Endothelial cell of umbilical vein (primary cell): ENCODE data around the gene STT3B. TPM values are rescaled to one million over a fixed set of nuclear protein-coding genes. Genes with fewer than 3 reads are reported as not detected.

Experiments
- BruUV-seq: library from RNA; stranded (reverse); fragments of 400-500 nt; replicated peaks from 2 replicates; lab custom pipeline; 2021; lab: Mats Ljungman, UMichigan
- CTCF ChIA-PET: fragments of 300-600, 350-600 bp; sonication (Branson Sonifier 250); formaldehyde crosslinking; loops from one replicate; lab custom pipeline; 2021; ENCODE audit warnings: antibody characterized with exemption, inconsistent platforms; lab: Charles Lee
- POLR2A ChIA-PET: fragments of 300-600, 350-600 bp; sonication (Branson Sonifier 250); formaldehyde crosslinking; loops from one replicate; lab custom pipeline; 2021; ENCODE audit warnings: antibody characterized with exemption, inconsistent platforms; lab: Charles Lee
- DNase-seq: peaks from one replicate; pipeline ENCODE4 v3.0.0-alpha.2; 2011; ENCODE audit warnings: low read depth, low spot score
- FAIRE-seq: peaks from 2 replicates; lab custom pipeline; 2011; peaks lifted over from hg19 to GRCh38; lab: Jason Lieb, UNC
- H2AFZ ChIP-seq: 2 replicates; pipeline ENCODE4 v1.6.0; 2012; ENCODE audit warnings: low read depth, low read length, control low read depth, inconsistent platforms
- H3K27ac ChIP-seq: 2 replicates; pipeline ENCODE4 v1.5.1; 2011; ENCODE audit warnings: low read depth, mild to moderate bottlenecking, control low read depth, low read length, moderate library complexity; ENCODE audit not compliant: insufficient read depth
- H3K27me3 ChIP-seq, 2 experiments: 2 replicates each; pipeline versions ENCODE4 v1.6.0 to v1.6.1; 2011; ENCODE audit warnings: low read length in 2 of 2, mixed read lengths in 1 of 2; ENCODE audit not compliant: control insufficient read depth in 2 of 2, insufficient read depth in 2 of 2
- H3K36me3 ChIP-seq, 2 experiments: 2 replicates in 1 of 2; 3 replicates in 1 of 2; pipeline ENCODE4 v1.5.1; 2011; ENCODE audit warnings: low read length in 2 of 2, mild to moderate bottlenecking in 1 of 2, moderate library complexity in 1 of 2; ENCODE audit not compliant: control insufficient read depth in 2 of 2, insufficient read depth in 2 of 2; ENCODE audit errors: extremely low read depth in 1 of 2
- H3K4me1 ChIP-seq: 3 replicates; pipeline ENCODE4 v1.5.1; 2011; ENCODE audit warnings: mild to moderate bottlenecking, low read length; ENCODE audit not compliant: control insufficient read depth, insufficient read depth; ENCODE audit errors: extremely low read depth
- H3K4me2 ChIP-seq: 2 replicates; pipeline ENCODE4 v1.6.1; 2011; ENCODE audit warnings: low read length, control low read depth, mixed read lengths; ENCODE audit not compliant: insufficient read depth
- H3K4me3 ChIP-seq, 3 experiments: fragments of 200-600 bp in 1 of 3; sonication (generic), shearing (Covaris generic) in 1 of 3; replicated peaks in 1 of 3; 2 replicates each; pipeline ENCODE4 v1.5.1; 2011 to 2016; ENCODE audit warnings: control low read depth in 3 of 3, low read length in 3 of 3, mild to moderate bottlenecking in 2 of 3, inconsistent platforms in 1 of 3, low read depth in 1 of 3, moderate library complexity in 1 of 3; ENCODE audit not compliant: insufficient read depth in 1 of 3
- H3K79me2 ChIP-seq: 2 replicates; pipeline ENCODE4 v1.6.0; 2012; ENCODE audit warnings: low read length, inconsistent platforms; ENCODE audit not compliant: control insufficient read depth, insufficient read depth
- H3K9ac ChIP-seq: replicated peaks from 2 replicates; pipeline ENCODE3; 2011; ENCODE audit warnings: low read length, control low read depth; ENCODE audit not compliant: insufficient read depth; ENCODE audit errors: extremely low read depth
- H3K9me1 ChIP-seq: replicated peaks from 3 replicates; pipeline ENCODE4 v1.6.0; 2011; ENCODE audit warnings: mild to moderate bottlenecking, low read length; ENCODE audit not compliant: control insufficient read depth, insufficient read depth; ENCODE audit errors: extremely low read depth
- H3K9me3 ChIP-seq: replicated peaks from 2 replicates; pipeline ENCODE4 v1.5.1; 2012; ENCODE audit warnings: low read length, inconsistent platforms; ENCODE audit not compliant: control insufficient read depth, insufficient read depth
- H4K20me1 ChIP-seq: replicated peaks from 2 replicates; pipeline ENCODE3; 2011; ENCODE audit warnings: mild to moderate bottlenecking, low read length; ENCODE audit not compliant: control insufficient read depth, insufficient read depth; ENCODE audit errors: extremely low read depth
- EZH2 ChIP-seq: IDR thresholded peaks from 2 replicates; pipeline ENCODE4 v1.6.1; 2012; ENCODE audit warnings: borderline replicate concordance, low read depth, mild to moderate bottlenecking, moderate library complexity, low read length, inconsistent platforms; ENCODE audit not compliant: severe bottlenecking
- FOS ChIP-seq: IDR thresholded peaks from 2 replicates; pipeline ENCODE4 v1.6.1; 2011; ENCODE audit warnings: mild to moderate bottlenecking, low read length, moderate library complexity, borderline replicate concordance; ENCODE audit not compliant: insufficient read depth
- GATA2 ChIP-seq: IDR thresholded peaks from 2 replicates; pipeline ENCODE4 v1.7.0; 2011; ENCODE audit warnings: low read depth, mild to moderate bottlenecking, moderate library complexity, mixed read lengths, low read length; ENCODE audit not compliant: insufficient read length, insufficient read depth
- JUN ChIP-seq: IDR thresholded peaks from 2 replicates; pipeline ENCODE4 v1.6.1; 2011; ENCODE audit warnings: borderline replicate concordance, low read depth; ENCODE audit not compliant: insufficient read length, insufficient read depth
- MAX ChIP-seq: IDR thresholded peaks from 2 replicates; pipeline ENCODE4 v1.6.1; 2011; ENCODE audit not compliant: insufficient read depth, insufficient read length
- MYC ChIP-seq: IDR thresholded peaks from one replicate; pipeline ENCODE4 v1.6.1; 2011; ENCODE audit warnings: mild to moderate bottlenecking, low read depth, low read length
- POLR2A ChIP-seq: IDR thresholded peaks from 2 replicates; pipeline ENCODE4 v1.6.1; 2012; ENCODE audit warnings: low read depth, mild to moderate bottlenecking, control low read depth, low read length
- POLR2AphosphoS5 ChIP-seq: IDR thresholded peaks from 2 replicates; pipeline ENCODE4 v1.6.1; 2012; ENCODE audit warnings: low read depth, mild to moderate bottlenecking, control low read depth, low read length, moderate library complexity; ENCODE audit not compliant: insufficient read depth
- dilution Hi-C: fragments of 300-500 bp; cut with MboI; formaldehyde crosslinking; loops from one replicate; pipeline ENCODE4 v1.15.0; 2019; ENCODE audit warnings: low sequenced_read_pairs; ENCODE audit not compliant: extremely low pct_ligation_motif_present
- intact Hi-C: fragments of 100-400 bp; cut with micrococcal nuclease; formaldehyde crosslinking; loops from one replicate; pipeline ENCODE4 v1.10.0; 2022
- polyA plus RNA-seq, 4 experiments: library from polyadenylated mRNA; depleted of rRNA in 3 of 4; stranded (reverse) in 3 of 4; unstranded in 1 of 4; fragments of >200 nt; gene quantifications; 2 replicates each; pipeline versions ENCODE4 v1.2.1 to v1.2.3, GENCODE V29; 2011 to 2012; ENCODE audit warnings: missing spikeins in 1 of 4
- total RNA-seq: library from RNA; stranded (reverse); gene quantifications from 2 replicates; pipeline ENCODE4 v1.2.3, GENCODE V29; 2021
- TF ChIP-seq, protein P1 (sequence below), 2 donors: IDR thresholded peaks; 1 replicate in 1 of 2; 2 replicates in 1 of 2; pipeline ENCODE4 v1.5.1; 2011; ENCODE audit warnings: low read length in 2 of 2, mild to moderate bottlenecking in 2 of 2, moderate library complexity in 2 of 2, control low read depth in 1 of 2, inconsistent platforms in 1 of 2, low read depth in 1 of 2; ENCODE audit not compliant: insufficient read depth in 1 of 2; ENCODE audit errors: extremely low read depth in 1 of 2

The STT3B gene
- total and polyA plus RNA-seq, 2 donors (not counting 3 experiments of a cell fraction or from before 2014, with no cell fraction given): 56.4 to 113 TPM

DNA sequence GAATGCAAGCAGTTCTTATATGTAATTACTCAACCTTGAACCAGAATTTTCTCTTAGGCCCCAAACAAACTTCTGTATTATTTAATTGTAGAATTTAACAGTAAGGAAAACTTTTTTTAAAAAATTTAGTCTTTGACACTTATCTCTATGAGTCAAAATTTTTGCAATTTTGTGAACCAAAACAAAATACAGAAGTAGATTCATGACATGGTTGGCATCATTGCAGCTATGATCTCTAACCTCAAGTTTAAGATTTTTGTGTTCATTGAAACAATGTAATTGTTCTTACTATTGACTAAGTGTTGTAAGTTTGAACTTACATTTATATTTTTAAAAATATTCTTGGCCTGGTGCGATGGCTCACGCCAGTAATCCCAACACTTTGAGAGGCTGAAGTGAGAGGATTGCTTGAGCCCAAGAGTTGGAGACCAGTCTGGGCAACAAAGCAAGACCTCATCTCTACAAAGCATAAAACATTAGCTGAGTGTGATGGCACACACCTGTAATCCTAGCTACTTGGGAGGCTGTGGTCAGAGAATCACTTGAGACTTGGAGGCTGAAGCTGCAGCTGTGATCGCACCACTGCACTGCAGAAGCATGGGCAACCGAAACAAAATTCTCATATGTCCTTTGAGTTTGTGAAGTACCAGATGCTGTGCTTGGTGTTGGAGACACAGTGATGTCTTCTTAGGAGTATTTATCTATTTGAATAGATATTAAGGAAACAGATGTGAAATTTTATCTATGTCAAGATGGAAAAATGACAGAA lies 39.7 kb downstream of the STT3B start:
- Histone ChIP-seq H3K79me2 (peaks cover 78% of the 10 kb centered on the region), H4K20me1 (peaks cover 36% of the 10 kb centered on the region), H3K4me3 (no peak overlapping the region), H3K36me3 (no peaks in the 10 kb centered on the region), H3K9ac (no peak overlapping the region), H3K9me3 (no peaks in the 10 kb centered on the region), H3K27me3 (no peaks in the 10 kb centered on the region), H3K4me2 (no peak overlapping the region), H3K9me1 (no peaks in the 10 kb centered on the region), H2AFZ (no peak overlapping the region), H3K4me1 (peaks cover 6% of the 10 kb centered on the region), H3K27ac (no peak overlapping the region)
- ChIA-PET POLR2A (no interaction called here), CTCF (no interaction called here)
- no TSS peak for BruUV-seq
- dilution Hi-C loops (no loop called here), intact Hi-C loops (no loop called here)
- DNase-seq (no peak), FAIRE-seq (no peak)
- TF ChIP-seq EZH2 (no peak), MAX (no peak), POLR2A (no peak), GATA2 (no peak), POLR2AphosphoS5 (no peak), FOS (no peak), MYC (no peak), JUN (no peak)
- TF ChIP-seq, protein P1, sequence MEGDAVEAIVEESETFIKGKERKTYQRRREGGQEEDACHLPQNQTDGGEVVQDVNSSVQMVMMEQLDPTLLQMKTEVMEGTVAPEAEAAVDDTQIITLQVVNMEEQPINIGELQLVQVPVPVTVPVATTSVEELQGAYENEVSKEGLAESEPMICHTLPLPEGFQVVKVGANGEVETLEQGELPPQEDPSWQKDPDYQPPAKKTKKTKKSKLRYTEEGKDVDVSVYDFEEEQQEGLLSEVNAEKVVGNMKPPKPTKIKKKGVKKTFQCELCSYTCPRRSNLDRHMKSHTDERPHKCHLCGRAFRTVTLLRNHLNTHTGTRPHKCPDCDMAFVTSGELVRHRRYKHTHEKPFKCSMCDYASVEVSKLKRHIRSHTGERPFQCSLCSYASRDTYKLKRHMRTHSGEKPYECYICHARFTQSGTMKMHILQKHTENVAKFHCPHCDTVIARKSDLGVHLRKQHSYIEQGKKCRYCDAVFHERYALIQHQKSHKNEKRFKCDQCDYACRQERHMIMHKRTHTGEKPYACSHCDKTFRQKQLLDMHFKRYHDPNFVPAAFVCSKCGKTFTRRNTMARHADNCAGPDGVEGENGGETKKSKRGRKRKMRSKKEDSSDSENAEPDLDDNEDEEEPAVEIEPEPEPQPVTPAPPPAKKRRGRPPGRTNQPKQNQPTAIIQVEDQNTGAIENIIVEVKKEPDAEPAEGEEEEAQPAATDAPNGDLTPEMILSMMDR (IDR thresholded peaks at IDR 0.05; ENCODE audit: extremely low read depth in 1 of 2, insufficient read depth in 1 of 2, low read depth in 1 of 2, low read length in 2 of 2): no peak
